Activated T-cell treated with anti-CD3 and anti-CD28 coated beads, Interleukin-2, amount 50 U/mL, for 72 hours (primary cell): ENCODE measurements around the gene TRIM66. TPM values are rescaled to one million over a fixed set of nuclear protein-coding genes. Genes with fewer than 3 reads are reported as not detected.

Experiments
- ATAC-seq, 2 donors: fragments of 150-1000 bp; cut with Tn5 transposase; replicated peaks in 1 of 2; 2 replicates each; pipeline ENCODE4 v1.10.0; 2021; ENCODE audit warnings: moderate library complexity in 2 of 2, mild to moderate bottlenecking in 1 of 2
- DNase-seq, 2 donors: peaks; one replicate each; pipeline ENCODE4 v3.0.0; 2021 to 2022; ENCODE audit warnings: mixed read lengths in 1 of 2
- H3K27ac Mint-ChIP-seq: one replicate; pipeline ENCODE4 v1.8.0; 2022; ENCODE audit warnings: mild to moderate bottlenecking, moderate library complexity, mixed read lengths
- H3K27me3 Mint-ChIP-seq: one replicate; pipeline ENCODE4 v1.8.0; 2022; ENCODE audit warnings: low read depth, mixed read lengths
- H3K36me3 Mint-ChIP-seq, 2 donors: one replicate each; pipeline ENCODE4 v1.8.0; 2022; ENCODE audit warnings: mixed read lengths in 2 of 2, mild to moderate bottlenecking in 1 of 2; ENCODE audit not compliant: insufficient read depth in 2 of 2
- H3K4me1 Mint-ChIP-seq: one replicate; pipeline ENCODE4 v1.8.0; 2022; ENCODE audit warnings: low read depth, mixed read lengths
- H3K4me3 Mint-ChIP-seq, 2 donors: one replicate each; pipeline ENCODE4 v1.8.0; 2022; ENCODE audit warnings: mild to moderate bottlenecking in 2 of 2, mixed read lengths in 2 of 2, moderate library complexity in 2 of 2
- H3K9me3 Mint-ChIP-seq, 2 donors: one replicate each; pipeline ENCODE4 v1.8.0; 2022; ENCODE audit warnings: mixed read lengths in 2 of 2
- total RNA-seq, 2 donors: library from RNA; stranded (reverse); gene quantifications; one replicate each; pipeline ENCODE4 v1.2.3, GENCODE V29; 2022

TRIM66 gene
- total RNA-seq: 10 to 100 TPM; 26.4 to 30.2 TPM

GRCh38 chr11:8682303-8683114 is at the start of gene TRIM66, which contains the start of gene RPL27A:
Gene TRIM66 (minus strand): TSS chr11:8682665. CDS start chr11:8672274, 10,391 bp downstream.
Gene RPL27A (plus strand): TSS chr11:8682792. CDS start chr11:8682814, 22 bp downstream.
- peak within 1 kb of the TSS; percentile 96 for H3K27ac Mint-ChIP-seq
- no peaks in the 10 kb centered on the region for H3K27me3 Mint-ChIP-seq
- peaks cover 26 to 41% of the 10 kb centered on the region in 2 donors for H3K36me3 Mint-ChIP-seq
- ATAC-seq (peak; percentile 96 to 98), DNase-seq (peak; percentile 99)
- H3K4me3 Mint-ChIP-seq: peak within 1 kb of the TSS; percentile 89 to 94
- H3K9me3 Mint-ChIP-seq: peaks cover 0 to 4% of the 10 kb centered on the region in 2 donors
- peaks cover 64% of the 10 kb centered on the region for H3K4me1 Mint-ChIP-seq

- DNase-seq: no peak
- no peak overlapping the region for H3K27ac Mint-ChIP-seq
Measured at GRCh38 chr11:8731647-8732323, 49.3 kb upstream of the TRIM66 start.

GRCh38 chr11:8730697-8731020 is 48.2 kb upstream of the TRIM66 start:
- Mint-ChIP-seq H3K4me1 (no peaks in the 10 kb centered on the region), H3K4me3 (no peak overlapping the region), H3K9me3 (no peaks in the 10 kb centered on the region), H3K27me3 (peaks cover 12% of the 10 kb centered on the region), H3K27ac (no peak overlapping the region), H3K36me3 (no peaks in the 10 kb centered on the region)
- DNase-seq: no peak
- ATAC-seq: no peak

More at GRCh38 chr11:8731647-8732323, 49.3 kb upstream of the TRIM66 start:
- H3K9me3 Mint-ChIP-seq: no peaks in the 10 kb centered on the region
- H3K36me3 Mint-ChIP-seq: no peaks in the 10 kb centered on the region
- H3K4me1 Mint-ChIP-seq: no peaks in the 10 kb centered on the region
- no peak overlapping the region for H3K4me3 Mint-ChIP-seq
- ATAC-seq: no peak
- peaks cover 8% of the 10 kb centered on the region for H3K27me3 Mint-ChIP-seq

GRCh38 chr11:8729837-8730696 is 47.6 kb upstream of the TRIM66 start:
- H3K36me3 Mint-ChIP-seq: no peaks in the 10 kb centered on the region
- no peaks in the 10 kb centered on the region for H3K9me3 Mint-ChIP-seq
- peaks cover 12% of the 10 kb centered on the region for H3K27me3 Mint-ChIP-seq
- ATAC-seq: no peak
- no peak overlapping the region for H3K4me3 Mint-ChIP-seq
- DNase-seq: no peak
- H3K27ac Mint-ChIP-seq: no peak overlapping the region
- no peaks in the 10 kb centered on the region for H3K4me1 Mint-ChIP-seq

- Mint-ChIP-seq H3K9me3 (no peaks in the 10 kb centered on the region), H3K27ac (no peak overlapping the region), H3K36me3 (no peaks in the 10 kb centered on the region), H3K27me3 (peaks cover 12% of the 10 kb centered on the region), H3K4me3 (no peak overlapping the region), H3K4me1 (no peaks in the 10 kb centered on the region)
- ATAC-seq: no peak
- no peak for DNase-seq
Measured at GRCh38 chr11:8729067-8729466, 46.6 kb upstream of the TRIM66 start.

- Mint-ChIP-seq H3K9me3 (no peaks in the 10 kb centered on the region), H3K4me1 (no peaks in the 10 kb centered on the region), H3K27ac (no peak overlapping the region), H3K27me3 (peaks cover 12% of the 10 kb centered on the region), H3K4me3 (no peak overlapping the region), H3K36me3 (no peaks in the 10 kb centered on the region)
- ATAC-seq (no peak), DNase-seq (no peak)
Measured at GRCh38 chr11:8728563-8728962, 46.1 kb upstream of the TRIM66 start.

- no peaks in the 10 kb centered on the region for H3K9me3 Mint-ChIP-seq
- no peaks in the 10 kb centered on the region for H3K4me1 Mint-ChIP-seq
- DNase-seq (no peak), ATAC-seq (no peak)
- H3K4me3 Mint-ChIP-seq: no peak overlapping the region
- no peaks in the 10 kb centered on the region for H3K36me3 Mint-ChIP-seq
- H3K27me3 Mint-ChIP-seq: peaks cover 12% of the 10 kb centered on the region
- no peak overlapping the region for H3K27ac Mint-ChIP-seq
Measured at GRCh38 chr11:8726395-8726794, 43.9 kb upstream of the TRIM66 start.

- no peak for DNase-seq
- Mint-ChIP-seq H3K36me3 (no peaks in the 10 kb centered on the region), H3K27ac (no peak overlapping the region), H3K4me1 (no peaks in the 10 kb centered on the region), H3K27me3 (peaks cover 12% of the 10 kb centered on the region), H3K9me3 (no peaks in the 10 kb centered on the region), H3K4me3 (no peak overlapping the region)
- ATAC-seq: no peak
Measured at GRCh38 chr11:8724682-8725081, 42.2 kb upstream of the TRIM66 start.

- no peak for DNase-seq
- Mint-ChIP-seq H3K27me3 (peaks cover 12% of the 10 kb centered on the region), H3K36me3 (no peaks in the 10 kb centered on the region), H3K27ac (no peak overlapping the region), H3K4me3 (no peak overlapping the region), H3K4me1 (no peaks in the 10 kb centered on the region), H3K9me3 (no peaks in the 10 kb centered on the region)
- ATAC-seq: no peak
Measured at GRCh38 chr11:8723711-8724110, 41.2 kb upstream of the TRIM66 start.

GRCh38 chr11:8722809-8723208 is 40.3 kb upstream of the TRIM66 start:
- H3K27ac Mint-ChIP-seq: no peak overlapping the region
- H3K27me3 Mint-ChIP-seq: peaks cover 12% of the 10 kb centered on the region
- no peaks in the 10 kb centered on the region for H3K36me3 Mint-ChIP-seq
- no peaks in the 10 kb centered on the region for H3K4me1 Mint-ChIP-seq
- no peak for DNase-seq
- no peak for ATAC-seq
- H3K4me3 Mint-ChIP-seq: no peak overlapping the region
- H3K9me3 Mint-ChIP-seq: no peaks in the 10 kb centered on the region

- Mint-ChIP-seq H3K27ac (no peak overlapping the region), H3K4me1 (peaks cover 7% of the 10 kb centered on the region), H3K27me3 (peaks cover 5% of the 10 kb centered on the region), H3K36me3 (no peaks in the 10 kb centered on the region), H3K4me3 (no peak overlapping the region), H3K9me3 (no peaks in the 10 kb centered on the region)
- ATAC-seq (no peak), DNase-seq (no peak)
Measured at GRCh38 chr11:8721609-8722500, 39.4 kb upstream of the TRIM66 start.

GRCh38 chr11:8720868-8721608 is 38.6 kb upstream of the TRIM66 start:
- Mint-ChIP-seq H3K4me1 (peaks cover 7% of the 10 kb centered on the region), H3K4me3 (no peak overlapping the region), H3K27ac (no peak overlapping the region), H3K36me3 (no peaks in the 10 kb centered on the region), H3K27me3 (no peaks in the 10 kb centered on the region), H3K9me3 (no peaks in the 10 kb centered on the region)
- ATAC-seq: no peak
- no peak for DNase-seq
